Activated CD4-positive, alpha-beta T cell treated with anti-CD3 and anti-CD28 coated beads, Interleukin-2, amount 50 U/mL, for 48 hours (primary cell): ENCODE data around the gene MST1.

Experiments used
- DNase-seq, 2 experiments: peaks; one replicate each; pipeline ENCODE4 v3.0.0-alpha.2; 2020

Gene MST1

DNA sequence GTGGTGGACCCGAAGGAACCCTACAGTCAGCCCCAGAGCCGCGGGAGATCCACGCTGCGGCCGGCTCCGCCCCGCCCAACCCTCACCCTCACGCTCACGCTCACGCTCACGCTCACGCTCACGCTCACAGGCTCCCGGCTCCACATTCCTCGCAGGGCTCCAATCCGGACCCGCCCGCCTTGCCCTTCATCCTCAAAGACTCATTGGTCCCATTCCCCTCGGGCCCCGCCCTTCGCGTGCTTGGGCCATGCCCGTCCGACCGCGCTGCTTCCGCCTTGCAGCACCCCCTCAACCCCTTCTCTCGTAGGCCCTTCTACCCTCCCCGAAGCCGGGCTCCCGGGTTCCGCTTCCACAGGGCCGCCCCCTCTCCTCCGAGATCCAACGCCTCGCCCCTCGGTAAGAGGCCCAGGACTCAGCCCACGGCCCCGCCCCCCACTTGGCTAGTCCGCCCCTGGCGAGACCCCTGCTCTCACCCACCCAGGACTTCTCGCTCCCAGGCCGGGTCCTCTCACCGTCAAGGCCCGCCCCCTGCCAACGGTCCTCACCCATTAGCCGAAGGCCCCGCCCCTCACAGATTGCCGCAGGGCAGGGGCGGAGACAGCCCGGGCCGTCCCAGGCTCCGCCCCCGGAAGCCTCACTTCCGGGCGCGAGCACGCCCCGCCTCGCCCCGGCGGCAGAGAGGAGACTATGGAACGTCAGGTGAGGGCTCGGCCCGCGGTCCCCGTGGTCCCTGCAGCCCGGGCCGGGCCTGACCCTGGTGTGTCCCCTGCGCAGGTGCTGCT is 15.4 kb downstream of the MST1 start, which contains the start of gene APEH:
APEH (plus strand) TSS at position 637 of the 782 bp plus-strand sequence; CDS start at position 688, 51 bp downstream.
- DNase-seq: peak; percentile 99

DNA sequence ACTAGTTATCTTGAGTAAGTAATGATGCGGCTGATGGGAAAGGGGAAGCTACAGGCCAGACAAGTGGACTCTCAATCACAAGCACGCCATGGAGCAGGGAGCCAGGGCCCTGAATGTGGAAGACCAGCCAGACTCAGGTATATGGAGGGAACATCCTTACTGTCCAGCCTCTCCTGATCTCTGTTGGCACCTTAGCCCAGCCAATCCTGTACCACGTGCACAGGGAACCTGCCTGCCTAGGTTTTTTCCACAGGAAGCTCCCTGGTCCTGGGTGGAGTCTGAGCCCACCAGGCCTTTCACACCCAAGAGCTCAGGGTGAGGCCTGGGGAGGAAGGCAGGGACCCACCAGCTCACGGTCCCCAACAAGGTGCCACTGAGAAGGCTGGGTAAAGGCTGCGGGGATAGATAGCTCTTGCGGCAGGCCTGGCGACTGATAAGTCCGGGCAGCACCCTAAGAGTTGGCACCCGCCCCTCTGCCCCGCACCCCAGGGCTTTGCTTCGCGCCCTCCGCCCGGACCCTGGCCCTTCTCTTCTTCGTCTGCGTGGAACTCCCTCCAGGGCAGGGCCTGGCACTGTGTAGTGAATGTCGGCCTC is 16.1 kb downstream of the MST1 start:
- DNase-seq: peak in 1 of 2 experiments; percentile 50

- DNase-seq: peak; percentile 78 to 83
Observed at GRCh38 chr3:49671291-49672288, 17.7 kb downstream of the MST1 start.

GRCh38 chr3:49670940-49671290 is 18.4 kb downstream of the MST1 start:
- DNase-seq: no peak

DNA sequence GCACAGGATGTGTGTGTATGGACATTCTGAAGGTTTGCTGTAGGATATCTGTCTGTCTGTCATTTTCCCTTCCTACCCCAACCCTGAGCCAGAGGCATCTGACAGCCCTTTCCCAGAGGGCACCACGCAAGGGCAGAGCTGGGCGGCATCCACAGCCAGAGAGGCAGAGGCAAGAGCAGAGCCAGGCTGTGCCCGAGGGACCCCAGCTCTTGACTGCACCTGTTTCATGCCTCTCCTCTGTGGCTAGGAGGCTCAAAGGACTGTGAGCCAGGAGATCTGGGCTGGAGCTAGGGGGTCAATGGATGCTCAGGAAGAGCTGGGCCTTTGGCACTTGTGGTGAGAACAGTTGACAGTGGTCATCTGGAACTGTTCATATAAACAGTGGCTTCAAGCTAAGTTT is 19.9 kb downstream of the MST1 start:
- DNase-seq: no peak

- DNase-seq: no peak
Observed at GRCh38 chr3:49668861-49669260, 20.4 kb downstream of the MST1 start.

DNA sequence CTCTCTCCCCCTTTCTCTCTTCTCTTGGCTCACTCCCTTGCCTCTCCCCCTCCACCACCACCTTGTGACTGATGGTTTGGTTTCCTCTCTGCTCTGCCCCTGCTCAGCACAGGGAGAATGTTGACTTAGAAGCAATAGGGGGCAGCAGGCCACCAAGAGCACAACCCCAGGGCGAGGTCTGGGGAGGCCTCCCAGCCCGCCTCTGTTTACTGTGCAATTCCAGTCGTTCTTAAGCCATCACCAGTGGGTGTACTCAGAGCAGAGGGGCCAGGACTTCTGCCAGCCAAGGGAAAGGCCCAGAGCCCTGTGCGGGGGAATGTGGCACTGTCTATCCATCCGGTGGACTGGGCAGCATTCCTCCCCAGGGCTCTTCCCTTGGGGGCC is 20.9 kb downstream of the MST1 start:
- no peak for DNase-seq

DNA sequence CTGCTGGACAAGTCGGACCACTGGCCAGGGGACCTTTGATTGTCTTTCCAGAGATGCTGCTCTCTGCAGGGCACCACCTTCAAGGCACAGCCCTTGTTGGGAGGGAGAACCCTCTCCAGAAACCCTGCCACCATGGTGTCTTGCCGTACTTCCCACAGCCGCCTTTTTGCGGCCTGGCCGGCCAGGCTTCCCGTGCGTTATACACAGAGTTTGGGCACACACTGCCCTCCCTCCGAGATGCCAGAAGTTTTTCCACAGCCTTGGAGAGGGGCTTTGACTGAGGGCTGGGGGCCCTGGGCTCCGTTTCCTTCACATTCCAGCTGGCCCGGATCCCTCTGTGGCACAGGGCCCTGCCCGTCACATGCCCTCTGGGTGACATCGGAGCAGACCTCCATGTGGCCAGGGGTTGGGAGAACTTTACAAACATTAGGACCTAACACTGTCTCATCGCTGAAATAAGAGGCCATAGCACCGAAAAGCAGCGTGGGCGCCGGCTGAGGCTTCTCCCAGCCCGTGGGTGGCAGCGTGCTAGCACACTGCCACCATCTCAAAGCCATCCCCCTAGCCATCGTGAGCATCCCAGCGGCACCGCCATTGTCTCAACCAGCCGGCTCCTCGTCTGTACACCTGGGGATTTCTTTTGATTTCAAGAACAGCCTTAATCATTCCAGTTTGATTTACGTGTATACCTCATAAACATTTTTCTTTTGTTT is 21.4 kb downstream of the MST1 start:
- DNase-seq: no peak

DNA sequence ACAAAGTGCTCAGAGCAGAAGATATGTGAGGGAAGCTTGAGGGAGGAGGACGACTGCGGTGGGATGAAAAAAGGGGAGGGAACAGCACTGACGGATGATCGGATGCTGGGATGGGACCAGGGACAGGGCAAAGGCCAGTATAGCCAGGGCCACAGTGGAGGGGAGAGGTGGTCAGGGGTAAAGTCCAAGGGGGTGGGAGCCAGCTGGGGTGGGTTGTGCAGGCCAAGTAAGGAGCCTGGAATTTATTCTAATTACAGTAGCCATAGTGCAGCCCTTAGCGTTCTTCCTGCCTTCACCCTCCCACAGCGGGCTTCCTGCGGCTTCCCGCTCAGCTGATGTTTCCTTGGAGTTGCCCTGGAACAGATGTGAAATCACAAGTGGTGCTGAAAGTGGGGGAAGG is 22.7 kb downstream of the MST1 start:
- no peak for DNase-seq

DNA sequence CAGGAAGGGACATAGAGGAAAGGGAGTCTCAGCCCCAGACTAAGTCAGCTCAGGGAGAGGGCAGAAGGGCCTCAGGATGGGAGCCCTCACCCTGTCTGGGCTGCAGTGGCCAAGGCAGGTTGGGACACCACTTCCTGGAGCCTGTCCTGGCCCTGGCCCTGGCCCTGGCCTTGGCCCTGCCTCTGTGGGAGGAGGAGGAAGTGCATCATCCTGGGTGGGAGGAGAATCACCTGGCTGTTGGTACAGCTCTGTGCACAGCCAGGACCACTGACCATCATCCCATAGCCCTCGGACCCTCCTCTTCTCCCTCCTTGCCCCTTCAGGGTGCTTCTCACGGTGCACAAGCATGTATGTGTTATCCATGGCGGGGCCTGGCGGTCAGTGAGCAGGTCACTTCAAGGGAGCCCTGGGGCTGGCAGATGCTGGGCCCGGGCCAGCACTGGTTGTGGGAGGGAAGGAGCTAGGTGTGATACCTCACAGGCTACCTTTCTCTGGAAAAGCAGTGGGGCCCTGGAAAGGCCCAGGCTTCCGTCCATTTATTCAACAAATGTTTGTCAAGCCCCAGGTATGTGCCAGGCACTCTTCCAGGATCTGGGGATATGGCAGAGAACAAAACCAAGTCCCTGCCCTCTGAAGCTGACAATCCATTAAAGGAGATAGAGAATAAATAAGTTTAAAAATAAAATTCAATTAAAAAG is 23.3 kb downstream of the MST1 start:
- no peak for DNase-seq

DNA sequence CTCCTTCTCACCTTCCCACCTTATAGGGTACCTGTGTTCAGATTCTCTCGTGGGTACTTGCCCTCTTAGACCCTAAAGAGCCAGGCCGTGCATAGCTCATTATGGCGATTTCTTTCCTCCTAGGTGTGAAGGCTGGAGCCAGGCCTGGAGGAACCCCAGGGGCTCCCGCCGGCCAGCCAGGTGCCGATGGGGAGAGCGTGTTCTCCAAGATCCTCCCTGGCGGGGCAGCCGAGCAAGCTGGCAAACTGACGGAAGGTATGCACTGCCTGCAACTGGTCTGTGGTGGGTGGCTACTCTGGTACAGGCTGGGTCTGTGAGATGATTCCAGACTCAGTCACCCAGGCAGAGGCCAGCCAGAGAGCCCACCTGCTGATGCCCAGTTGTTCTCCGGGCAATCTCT is 25.0 kb downstream of the MST1 start:
- DNase-seq: no peak

- no peak for DNase-seq
Observed at GRCh38 chr3:49663831-49664230, 25.4 kb downstream of the MST1 start.

GRCh38 chr3:49662720-49663413 is 26.4 kb downstream of the MST1 start:
- no peak for DNase-seq

GRCh38 chr3:49662021-49662420 is 27.3 kb downstream of the MST1 start:
- DNase-seq: no peak

GRCh38 chr3:49661281-49661680 is 28.0 kb downstream of the MST1 start:
- no peak for DNase-seq

DNA sequence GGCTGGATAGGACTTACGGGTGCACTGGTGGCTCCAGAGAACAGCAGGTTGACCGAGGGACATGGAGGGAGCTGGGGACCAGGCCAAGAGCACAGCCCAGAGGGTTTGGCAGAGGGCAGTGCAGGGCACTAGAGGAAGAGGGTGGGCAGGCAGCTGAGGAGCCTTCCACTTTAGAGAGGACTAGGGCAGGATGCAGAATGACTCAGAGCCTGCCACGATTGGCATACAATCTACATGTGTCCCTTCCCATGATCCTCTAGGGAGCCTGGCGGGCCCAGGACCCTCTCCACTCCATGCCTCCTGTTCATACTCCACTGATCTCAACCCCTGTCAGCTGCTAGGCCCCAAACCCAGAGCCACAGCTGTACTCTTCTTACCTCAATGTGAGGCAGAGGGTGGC is 29.5 kb downstream of the MST1 start:
- no peak for DNase-seq

- no peak for DNase-seq
Observed at GRCh38 chr3:49658711-49659110, 30.6 kb downstream of the MST1 start.

GRCh38 chr3:49657208-49657915 is 31.9 kb downstream of the MST1 start:
- DNase-seq: no peak

DNA sequence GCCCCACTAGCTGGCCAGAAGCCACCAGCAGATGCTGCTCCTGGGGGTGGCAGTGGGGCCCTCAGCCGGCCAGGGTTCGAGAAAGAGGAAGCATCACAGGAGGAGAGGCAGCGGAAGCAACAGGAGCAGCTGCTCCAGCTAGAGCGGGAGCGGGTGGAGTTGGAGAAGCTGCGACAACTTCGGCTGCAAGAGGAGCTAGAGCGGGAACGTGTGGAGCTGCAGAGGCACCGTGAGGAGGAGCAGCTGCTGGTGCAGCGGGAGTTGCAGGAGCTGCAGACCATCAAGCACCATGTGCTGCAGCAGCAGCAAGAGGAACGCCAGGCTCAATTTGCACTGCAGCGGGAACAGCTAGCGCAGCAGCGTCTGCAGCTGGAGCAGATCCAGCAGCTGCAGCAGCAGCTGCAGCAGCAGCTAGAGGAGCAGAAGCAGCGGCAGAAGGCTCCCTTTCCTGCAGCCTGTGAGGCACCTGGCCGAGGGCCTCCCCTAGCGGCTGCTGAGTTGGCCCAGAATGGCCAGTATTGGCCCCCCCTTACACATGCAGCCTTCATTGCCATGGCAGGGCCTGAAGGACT is 32.6 kb downstream of the MST1 start:
- DNase-seq: no peak

DNA sequence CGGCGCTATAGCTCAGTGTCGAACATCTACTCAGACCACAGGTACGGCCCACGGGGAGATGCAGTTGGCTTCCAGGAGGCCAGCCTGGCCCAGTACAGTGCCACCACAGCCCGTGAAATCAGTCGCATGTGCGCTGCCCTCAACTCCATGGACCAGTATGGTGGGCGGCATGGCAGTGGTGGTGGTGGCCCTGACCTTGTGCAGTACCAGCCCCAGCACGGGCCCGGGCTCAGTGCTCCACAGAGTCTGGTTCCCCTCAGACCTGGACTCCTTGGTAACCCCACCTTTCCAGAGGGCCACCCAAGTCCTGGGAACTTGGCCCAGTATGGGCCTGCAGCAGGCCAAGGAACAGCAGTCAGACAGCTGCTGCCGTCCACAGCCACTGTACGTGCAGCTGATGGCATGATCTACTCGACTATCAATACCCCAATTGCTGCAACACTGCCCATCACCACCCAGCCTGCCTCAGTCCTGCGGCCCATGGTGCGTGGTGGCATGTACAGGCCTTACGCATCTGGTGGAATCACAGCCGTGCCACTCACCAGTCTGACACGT is 33.5 kb downstream of the MST1 start:
- no peak for DNase-seq
